Suprapubic skin (tissue), 3 donors: Measurements from ENCODE around the gene OSBPL3.

Source experiments
- POLR2A ChIP-seq, 2 donors: fragments of 450-650 bp; IDR thresholded peaks; one replicate each; pipeline ENCODE4 v1.6.1; 2017; ENCODE audit warnings: antibody characterized with exemption in 2 of 2, mild to moderate bottlenecking in 2 of 2, moderate library complexity in 2 of 2
- TF ChIP-seq, protein P1 (sequence below), 2 donors: fragments of 200-600 bp in 1 of 2; fragments of 450-650 bp in 1 of 2; sonication (generic) in 1 of 2; IDR thresholded peaks; one replicate each; pipeline ENCODE4 v1.5.1; 2016 to 2019; ENCODE audit warnings: antibody characterized with exemption in 2 of 2, mild to moderate bottlenecking in 1 of 2, moderate library complexity in 1 of 2

DNA sequence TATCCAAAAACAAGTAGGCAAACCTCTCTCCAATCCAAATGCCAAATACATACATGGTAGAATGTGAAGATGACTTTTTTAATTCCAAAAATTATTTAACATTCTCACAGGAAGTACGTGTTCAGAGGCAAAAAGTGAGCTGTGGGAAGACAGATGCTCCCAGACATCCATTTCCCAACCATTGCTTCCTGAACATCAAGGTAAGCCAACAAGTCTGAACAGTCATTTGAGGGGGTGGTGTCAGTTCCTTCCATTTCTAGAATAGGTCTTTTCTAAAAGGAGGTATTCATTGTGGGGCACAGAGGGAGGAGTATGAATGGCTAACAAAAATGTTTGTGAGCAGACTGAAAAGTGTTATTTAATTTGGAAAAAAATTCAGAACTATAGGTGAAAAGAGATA is 49.1 kb downstream of the OSBPL3 start:
- TF ChIP-seq, protein P1, sequence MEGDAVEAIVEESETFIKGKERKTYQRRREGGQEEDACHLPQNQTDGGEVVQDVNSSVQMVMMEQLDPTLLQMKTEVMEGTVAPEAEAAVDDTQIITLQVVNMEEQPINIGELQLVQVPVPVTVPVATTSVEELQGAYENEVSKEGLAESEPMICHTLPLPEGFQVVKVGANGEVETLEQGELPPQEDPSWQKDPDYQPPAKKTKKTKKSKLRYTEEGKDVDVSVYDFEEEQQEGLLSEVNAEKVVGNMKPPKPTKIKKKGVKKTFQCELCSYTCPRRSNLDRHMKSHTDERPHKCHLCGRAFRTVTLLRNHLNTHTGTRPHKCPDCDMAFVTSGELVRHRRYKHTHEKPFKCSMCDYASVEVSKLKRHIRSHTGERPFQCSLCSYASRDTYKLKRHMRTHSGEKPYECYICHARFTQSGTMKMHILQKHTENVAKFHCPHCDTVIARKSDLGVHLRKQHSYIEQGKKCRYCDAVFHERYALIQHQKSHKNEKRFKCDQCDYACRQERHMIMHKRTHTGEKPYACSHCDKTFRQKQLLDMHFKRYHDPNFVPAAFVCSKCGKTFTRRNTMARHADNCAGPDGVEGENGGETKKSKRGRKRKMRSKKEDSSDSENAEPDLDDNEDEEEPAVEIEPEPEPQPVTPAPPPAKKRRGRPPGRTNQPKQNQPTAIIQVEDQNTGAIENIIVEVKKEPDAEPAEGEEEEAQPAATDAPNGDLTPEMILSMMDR (IDR thresholded peaks at IDR 0.05), result no peak
- no peak for TF ChIP-seq POLR2A (IDR thresholded peaks at IDR 0.05)
